Neutrophil (primary cell): ENCODE results near the gene ARFIP2.
A peak's percentile ranks its signal among the peaks of the same experiment; 100 is the strongest.

Experiments
- H3K27ac ChIP-seq: fragments of 200-600 bp; sonication (generic); 2 replicates; pipeline ENCODE4 v1.5.1; 2016; ENCODE audit warnings: mild to moderate bottlenecking, moderate library complexity
- H3K27me3 ChIP-seq: fragments of 200-600 bp; sonication (generic); 2 replicates; pipeline ENCODE4 v1.6.0; 2016; ENCODE audit warnings: mild to moderate bottlenecking
- H3K36me3 ChIP-seq: fragments of 200-600 bp; sonication (generic); 2 replicates; pipeline ENCODE4 v1.5.1; 2017
- H3K4me1 ChIP-seq, 2 experiments: fragments of 200-600 bp in 1 of 2; sonication (generic) in 1 of 2; 1 replicate in 1 of 2; 2 replicates in 1 of 2; pipeline versions ENCODE4 v1.5.1 to v1.6.1; 2013 to 2016; ENCODE audit warnings: low read depth in 1 of 2, low read length in 1 of 2, mild to moderate bottlenecking in 1 of 2, moderate library complexity in 1 of 2; ENCODE audit not compliant: control insufficient read depth in 1 of 2, insufficient read depth in 1 of 2
- H3K4me3 ChIP-seq, 2 experiments: fragments of 200-600 bp in 1 of 2; sonication (generic) in 1 of 2; 1 replicate in 1 of 2; 2 replicates in 1 of 2; pipeline ENCODE4 v1.5.1; 2013 to 2016; ENCODE audit warnings: low read depth in 1 of 2, low read length in 1 of 2, mild to moderate bottlenecking in 1 of 2, moderate library complexity in 1 of 2
- H3K9me3 ChIP-seq: fragments of 200-600 bp; sonication (generic); 2 replicates; pipeline ENCODE4 v1.5.1; 2016
- CTCF ChIP-seq: fragments of 200-600 bp; sonication (generic); IDR thresholded peaks from 2 replicates; pipeline ENCODE4 v1.5.1; 2016; ENCODE audit warnings: antibody characterized with exemption

Gene ARFIP2

GRCh38 chr11:6488342-6488741 is 7.2 kb upstream of the ARFIP2 start:
- H3K36me3 ChIP-seq, result no peaks in the 10 kb centered on the region

GRCh38 chr11:6486938-6487337 is 5.8 kb upstream of the ARFIP2 start:
- Histone ChIP-seq H3K36me3 (no peaks in the 10 kb centered on the region), H3K4me3 (no peak overlapping the region), H3K9me3 (no peaks in the 10 kb centered on the region), H3K27me3 (no peaks in the 10 kb centered on the region), H3K4me1 (peaks cover 7 to 8% of the 10 kb centered on the region in 2 experiments), H3K27ac (no peak overlapping the region)
- no peak for TF ChIP-seq CTCF

More at GRCh38 chr11:6488342-6488741, 7.2 kb upstream of the ARFIP2 start:
- no peak overlapping the region for H3K4me3 ChIP-seq
- no peak overlapping the region for H3K27ac ChIP-seq
- no peaks in the 10 kb centered on the region for H3K9me3 ChIP-seq
- H3K4me1 ChIP-seq, result no peaks in the 10 kb centered on the region
- no peak for TF ChIP-seq CTCF
- no peaks in the 10 kb centered on the region for H3K27me3 ChIP-seq

- Histone ChIP-seq H3K4me3 (no peak overlapping the region), H3K27me3 (no peaks in the 10 kb centered on the region), H3K4me1 (peaks cover 11 to 14% of the 10 kb centered on the region in 2 experiments), H3K9me3 (no peaks in the 10 kb centered on the region), H3K27ac (no peak overlapping the region), H3K36me3 (no peaks in the 10 kb centered on the region)
- TF ChIP-seq CTCF, result no peak
Measured at GRCh38 chr11:6486256-6486655, 5.1 kb upstream of the ARFIP2 start.

GRCh38 chr11:6485661-6486060 is 4.5 kb upstream of the ARFIP2 start:
- Histone ChIP-seq H3K27me3 (no peaks in the 10 kb centered on the region), H3K36me3 (no peaks in the 10 kb centered on the region), H3K27ac (no peak overlapping the region), H3K4me3 (no peak overlapping the region), H3K9me3 (no peaks in the 10 kb centered on the region), H3K4me1 (peaks cover 15 to 18% of the 10 kb centered on the region in 2 experiments)
- TF ChIP-seq CTCF, result no peak

GRCh38 chr11:6483015-6483414 is 1.9 kb upstream of the ARFIP2 start:
- no peak overlapping the region for H3K27ac ChIP-seq
- H3K9me3 ChIP-seq, result no peaks in the 10 kb centered on the region
- peaks cover 8% of the 10 kb centered on the region for H3K36me3 ChIP-seq
- H3K4me1 ChIP-seq, result peaks cover 18 to 23% of the 10 kb centered on the region in 2 experiments
- H3K4me3 ChIP-seq, result no peak overlapping the region
- no peaks in the 10 kb centered on the region for H3K27me3 ChIP-seq
- TF ChIP-seq CTCF, result no peak

- Histone ChIP-seq H3K9me3 (no peaks in the 10 kb centered on the region), H3K4me3 (peak overlapping the region in 1 of 2 experiments; percentile 87), H3K36me3 (peaks cover 12% of the 10 kb centered on the region), H3K4me1 (peaks cover 18 to 23% of the 10 kb centered on the region in 2 experiments), H3K27me3 (no peaks in the 10 kb centered on the region), H3K27ac (peak overlapping the region; percentile 92)
- no peak for TF ChIP-seq CTCF
Measured at GRCh38 chr11:6482441-6482840, 1.3 kb upstream of the ARFIP2 start.
